Mesothelial cell of epicardium (in vitro differentiated cells): ENCODE results near the gene CNNM4. TPM values are rescaled to one million over a fixed set of nuclear protein-coding genes. Genes with fewer than 3 reads are reported as not detected.

Source experiments
- DNase-seq, 2 experiments: peaks; one replicate each; pipeline ENCODE4 v3.0.0; 2021; ENCODE audit warnings: low spot score in 2 of 2; ENCODE audit not compliant: unreplicated experiment in 2 of 2
- H3K27ac Mint-ChIP-seq: 2 replicates; pipeline ENCODE4 v1.8.0; 2021; ENCODE audit warnings: mixed read lengths
- H3K27me3 Mint-ChIP-seq: 2 replicates; pipeline ENCODE4 v1.8.0; 2021; ENCODE audit warnings: low read depth, mixed read lengths
- H3K36me3 Mint-ChIP-seq: 2 replicates; pipeline ENCODE4 v1.8.0; 2021; ENCODE audit warnings: mixed read lengths
- H3K4me1 Mint-ChIP-seq: 2 replicates; pipeline ENCODE4 v1.8.0; 2021; ENCODE audit warnings: mixed read lengths
- H3K4me3 Mint-ChIP-seq: 2 replicates; pipeline ENCODE4 v1.8.0; 2021; ENCODE audit warnings: mild to moderate bottlenecking, moderate library complexity, mixed read lengths
- H3K9me3 Mint-ChIP-seq: 2 replicates; pipeline ENCODE4 v1.8.0; 2021; ENCODE audit warnings: mixed read lengths
- CTCF ChIP-seq: fragments of 200-600 bp; sonication (generic); IDR thresholded peaks from one replicate; pipeline ENCODE4 v1.5.0; 2021; ENCODE audit warnings: antibody characterized with exemption; ENCODE audit not compliant: unreplicated experiment
- total RNA-seq: library from RNA; stranded (reverse); gene quantifications from 3 replicates; pipeline ENCODE4 v1.2.1, GENCODE V29; 2021

CNNM4 gene
- total RNA-seq, 1 donor from 2014 or later: 20.0 TPM

- no peak for TF ChIP-seq CTCF
- Mint-ChIP-seq H3K9me3 (no peaks in the 10 kb centered on the region), H3K4me3 (no peak overlapping the region), H3K27ac (no peak overlapping the region), H3K27me3 (no peaks in the 10 kb centered on the region), H3K36me3 (peaks cover 11% of the 10 kb centered on the region), H3K4me1 (peaks cover 4% of the 10 kb centered on the region)
- no peak for DNase-seq
These were observed 81.9 kb downstream of the CNNM4 start for GRCh38 chr2:96842600-96842999.

- no peaks in the 10 kb centered on the region for H3K27me3 Mint-ChIP-seq
- no peak for DNase-seq
- H3K9me3 Mint-ChIP-seq: no peaks in the 10 kb centered on the region
- no peak for TF ChIP-seq CTCF
- H3K4me3 Mint-ChIP-seq: no peak within 1 kb of the TSS
- peaks cover 4% of the 10 kb centered on the region for H3K4me1 Mint-ChIP-seq
- peaks cover 16% of the 10 kb centered on the region for H3K36me3 Mint-ChIP-seq
- no peak within 1 kb of the TSS for H3K27ac Mint-ChIP-seq
These were observed 83.0 kb downstream of the CNNM4 start, which contains the start of gene ANKRD23 for GRCh38 chr2:96843538-96844268. TSS of gene ANKRD23 (minus strand) at chr2:96844021. CDS start at chr2:96843992, 29 bp downstream.

- no peak for DNase-seq
- Mint-ChIP-seq H3K27ac (no peak overlapping the region), H3K36me3 (peaks cover 16% of the 10 kb centered on the region), H3K27me3 (no peaks in the 10 kb centered on the region), H3K4me1 (peaks cover 4% of the 10 kb centered on the region), H3K9me3 (no peaks in the 10 kb centered on the region), H3K4me3 (no peak overlapping the region)
- TF ChIP-seq CTCF: no peak
These were observed 83.7 kb downstream of the CNNM4 start for GRCh38 chr2:96844405-96844808.

GRCh38 chr2:96846825-96847224 is 86.1 kb downstream of the CNNM4 start:
- TF ChIP-seq CTCF: no peak
- peaks cover 4% of the 10 kb centered on the region for H3K4me1 Mint-ChIP-seq
- no peak overlapping the region for H3K4me3 Mint-ChIP-seq
- DNase-seq: no peak
- H3K27me3 Mint-ChIP-seq: no peaks in the 10 kb centered on the region
- no peaks in the 10 kb centered on the region for H3K9me3 Mint-ChIP-seq
- peaks cover 22% of the 10 kb centered on the region for H3K36me3 Mint-ChIP-seq
- H3K27ac Mint-ChIP-seq: no peak overlapping the region

GRCh38 chr2:96847586-96847985 is 86.9 kb downstream of the CNNM4 start:
- H3K9me3 Mint-ChIP-seq: no peaks in the 10 kb centered on the region
- peaks cover 4% of the 10 kb centered on the region for H3K4me1 Mint-ChIP-seq
- H3K36me3 Mint-ChIP-seq: peaks cover 21% of the 10 kb centered on the region
- H3K4me3 Mint-ChIP-seq: no peak overlapping the region
- no peak for TF ChIP-seq CTCF
- no peak overlapping the region for H3K27ac Mint-ChIP-seq
- no peak for DNase-seq
- no peaks in the 10 kb centered on the region for H3K27me3 Mint-ChIP-seq

- Mint-ChIP-seq H3K27ac (no peak overlapping the region), H3K27me3 (no peaks in the 10 kb centered on the region), H3K4me3 (no peak overlapping the region), H3K9me3 (no peaks in the 10 kb centered on the region), H3K36me3 (peaks cover 27% of the 10 kb centered on the region), H3K4me1 (peaks cover 2% of the 10 kb centered on the region)
- no peak for DNase-seq
- no peak for TF ChIP-seq CTCF
These were observed 87.6 kb downstream of the CNNM4 start for GRCh38 chr2:96848264-96848663.
